NCI-H1436 treated with DMSO at 0.1 percent for 48 hours (cell line): ENCODE results near the gene OR5D13.

ENCODE experiments used
- DNase-seq: peaks from one replicate; lab custom pipeline; 2025; lab: John Stamatoyannopoulos, UW

The OR5D13 gene

GRCh38 chr11:55773138-55773537 is at the start of gene OR5D13:
TSS of gene OR5D13 (plus strand) at chr11:55773438. CDS start at chr11:55773438, 0 bp downstream.
- DNase-seq, result no peak

GRCh38 chr11:55726715-55727324 is 46.4 kb upstream of the OR5D13 start:
- no peak for DNase-seq

GRCh38 chr11:55732936-55733335 is 40.3 kb upstream of the OR5D13 start:
- no peak for DNase-seq

GRCh38 chr11:55791606-55792005 is 18.4 kb downstream of the OR5D13 start:
- no peak for DNase-seq

GRCh38 chr11:55793321-55793720 is 20.1 kb downstream of the OR5D13 start:
- no peak for DNase-seq

- DNase-seq, result no peak
Observed at GRCh38 chr11:55795256-55795655, 22.0 kb downstream of the OR5D13 start, which contains the start of gene OR5D14. TSS of gene OR5D14 (plus strand) at chr11:55795556. CDS start at chr11:55795556, 0 bp downstream.

GRCh38 chr11:55806248-55806647 is 33.0 kb downstream of the OR5D13 start:
- no peak for DNase-seq

GRCh38 chr11:55811067-55811466 is 37.8 kb downstream of the OR5D13 start, which contains the start of gene OR5L1:
TSS of gene OR5L1 (plus strand) at chr11:55811367. CDS start at chr11:55811467, 100 bp downstream.
- no peak for DNase-seq

GRCh38 chr11:55819330-55819729 is 46.1 kb downstream of the OR5D13 start, which contains the start of gene OR5D18:
TSS of gene OR5D18 (plus strand) at chr11:55819630. CDS start at chr11:55819630, 0 bp downstream.
- DNase-seq, result no peak
